GM13977 (cell line): ENCODE data around the gene TMEM35A.

ENCODE experiments used
- DNase-seq: peaks from one replicate; pipeline ENCODE4 v3.0.0; 2012; ENCODE audit warnings: low spot score
- CTCF ChIP-seq: IDR thresholded peaks from 2 replicates; pipeline ENCODE4 v1.5.1; 2012; ENCODE audit warnings: mild to moderate bottlenecking, control low read depth; ENCODE audit not compliant: insufficient read depth; ENCODE audit errors: extremely low read depth, missing control alignments
- in situ Hi-C: fragments of 300-500 bp; cut with MboI; formaldehyde crosslinking; loops from one replicate; pipeline ENCODE4 v1.12.0; 2022; ENCODE audit warnings: low sequenced_read_pairs, low pct_unique_long_range_greater_than_20kb, mixed read lengths, inconsistent platforms; ENCODE audit not compliant: unreplicated experiment

Gene TMEM35A

GRCh38 chrX:101057093-101057714, 21.5 kb upstream of the TMEM35A start:
- TF ChIP-seq CTCF = no peak
- in situ Hi-C loops = no loop called here
- peak; percentile 55 for DNase-seq

GRCh38 chrX:101062176-101062575, 16.5 kb upstream of the TMEM35A start:
- no peak for TF ChIP-seq CTCF
- no peak for DNase-seq
- in situ Hi-C loops = no loop called here

GRCh38 chrX:101071582-101071981, 7.1 kb upstream of the TMEM35A start:
- no peak for DNase-seq
- in situ Hi-C loops = no loop called here
- TF ChIP-seq CTCF = no peak

- in situ Hi-C loops = no loop called here
- no peak for DNase-seq
- no peak for TF ChIP-seq CTCF
Observed at GRCh38 chrX:101079736-101080270, 1.1 kb downstream of the TMEM35A start.

- in situ Hi-C loops = no loop called here
- DNase-seq = no peak
- no peak for TF ChIP-seq CTCF
Observed at GRCh38 chrX:101080326-101081124, 1.8 kb downstream of the TMEM35A start.

GRCh38 chrX:101081231-101081630, 2.6 kb downstream of the TMEM35A start:
- in situ Hi-C loops = no loop called here
- DNase-seq = no peak
- TF ChIP-seq CTCF = no peak
